GM12891 (cell line): ENCODE results near the gene JOSD2.

ENCODE experiments used
- PAX5 ChIP-seq: IDR thresholded peaks from 2 replicates; pipeline ENCODE4 v1.6.1; 2011; ENCODE audit warnings: low read length, moderate library complexity, mild to moderate bottlenecking; ENCODE audit not compliant: insufficient read depth, severe bottlenecking
- POLR2A ChIP-seq: IDR thresholded peaks from 2 replicates; pipeline ENCODE4 v1.6.1; 2011; ENCODE audit warnings: low read depth, low read length, control low read depth
- POLR2AphosphoS5 ChIP-seq: IDR thresholded peaks from 2 replicates; pipeline ENCODE4 v1.6.1; 2011; ENCODE audit warnings: low read depth, low read length, control low read depth
- POU2F2 ChIP-seq: IDR thresholded peaks from 2 replicates; pipeline ENCODE4 v1.6.1; 2011; ENCODE audit warnings: low read depth, mild to moderate bottlenecking, control low read depth, low read length, moderate library complexity
- SPI1 ChIP-seq: IDR thresholded peaks from 2 replicates; pipeline ENCODE4 v1.6.1; 2011; ENCODE audit warnings: low read depth, low read length, control low read depth
- TAF1 ChIP-seq: IDR thresholded peaks from 2 replicates; pipeline ENCODE4 v1.6.1; 2011; ENCODE audit warnings: low read depth, low read length, control low read depth

DNA sequence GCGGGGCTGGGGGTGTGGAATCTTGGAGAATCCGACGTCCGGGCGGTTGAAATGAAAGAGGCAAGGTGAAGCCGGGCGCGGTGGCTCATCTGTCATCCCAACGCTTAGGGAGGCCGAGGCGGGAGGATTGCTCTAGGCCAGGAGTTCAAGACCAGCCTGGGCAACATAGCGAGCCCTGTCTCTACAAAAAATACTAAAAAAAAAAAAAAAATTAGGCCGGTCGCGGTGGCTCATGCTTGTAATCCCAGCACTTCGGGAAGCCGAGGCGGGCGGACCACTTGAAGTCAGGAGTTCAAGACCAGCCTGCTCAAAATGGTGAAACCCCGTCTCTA, 34.1 kb downstream of the JOSD2 start:
- TF ChIP-seq SPI1 (no peak), TAF1 (no peak), POLR2A (no peak), POLR2AphosphoS5 (no peak), POU2F2 (no peak), PAX5 (no peak)
